ENCODE measurements around the gene EYA2.

The EYA2 gene

GRCh38 chr20:47071646-47072185 lies 177.1 kb downstream of the EYA2 start:
- H3K9ac ChIP-seq (ENCODE audit: low read depth, low read length, poor library complexity, severe bottlenecking): no peak overlapping the region
- H3K4me2 ChIP-seq (ENCODE audit: low read depth, low read length, poor library complexity, severe bottlenecking): no peak overlapping the region
- H3K4me1 ChIP-seq (ENCODE audit: insufficient read depth, low read length, poor library complexity, severe bottlenecking): no peaks in the 10 kb centered on the region
- no peaks in the 10 kb centered on the region for H3K9me2 ChIP-seq (replicated peaks; ENCODE audit: low read depth, low read length)
- TF ChIP-seq EZH2phosphoT487 (IDR thresholded peaks at IDR 0.05; ENCODE audit: borderline replicate concordance): no peak
- TF ChIP-seq, protein P1, sequence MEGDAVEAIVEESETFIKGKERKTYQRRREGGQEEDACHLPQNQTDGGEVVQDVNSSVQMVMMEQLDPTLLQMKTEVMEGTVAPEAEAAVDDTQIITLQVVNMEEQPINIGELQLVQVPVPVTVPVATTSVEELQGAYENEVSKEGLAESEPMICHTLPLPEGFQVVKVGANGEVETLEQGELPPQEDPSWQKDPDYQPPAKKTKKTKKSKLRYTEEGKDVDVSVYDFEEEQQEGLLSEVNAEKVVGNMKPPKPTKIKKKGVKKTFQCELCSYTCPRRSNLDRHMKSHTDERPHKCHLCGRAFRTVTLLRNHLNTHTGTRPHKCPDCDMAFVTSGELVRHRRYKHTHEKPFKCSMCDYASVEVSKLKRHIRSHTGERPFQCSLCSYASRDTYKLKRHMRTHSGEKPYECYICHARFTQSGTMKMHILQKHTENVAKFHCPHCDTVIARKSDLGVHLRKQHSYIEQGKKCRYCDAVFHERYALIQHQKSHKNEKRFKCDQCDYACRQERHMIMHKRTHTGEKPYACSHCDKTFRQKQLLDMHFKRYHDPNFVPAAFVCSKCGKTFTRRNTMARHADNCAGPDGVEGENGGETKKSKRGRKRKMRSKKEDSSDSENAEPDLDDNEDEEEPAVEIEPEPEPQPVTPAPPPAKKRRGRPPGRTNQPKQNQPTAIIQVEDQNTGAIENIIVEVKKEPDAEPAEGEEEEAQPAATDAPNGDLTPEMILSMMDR (conservative IDR thresholded peaks at IDR 0.05; ENCODE audit: low read length): no peak
- no peaks in the 10 kb centered on the region for H3F3A ChIP-seq (ENCODE audit: low read depth)
- no peaks in the 10 kb centered on the region for H3K27me3 ChIP-seq (ENCODE audit: insufficient read depth, low read length, poor library complexity, severe bottlenecking)
- peaks cover 18% of the 10 kb centered on the region; the same call in 1 of the 2 replicates for H3K9me3 ChIP-seq (ENCODE audit: insufficient read depth, low read depth, low read length)
- H3K36me3 ChIP-seq (ENCODE audit: insufficient read depth, low read length): no peaks in the 10 kb centered on the region
- no peak overlapping the region for H3K4me3 ChIP-seq (ENCODE audit: low read length, poor library complexity, severe bottlenecking)
- H2AFZ ChIP-seq (ENCODE audit: low read length): no peak overlapping the region
- no peaks in the 10 kb centered on the region for H3K79me2 ChIP-seq (ENCODE audit: insufficient read depth, low read length)
- no peaks in the 10 kb centered on the region for H4K20me1 ChIP-seq (ENCODE audit: insufficient read depth, low read length, poor library complexity, severe bottlenecking)

GRCh38 chr20:47073766-47074475 lies 179.3 kb downstream of the EYA2 start:
- TF ChIP-seq EZH2phosphoT487 (IDR thresholded peaks at IDR 0.05; ENCODE audit: borderline replicate concordance): no peak
- TF ChIP-seq, protein P1 (conservative IDR thresholded peaks at IDR 0.05; ENCODE audit: low read length): no peak
- Histone ChIP-seq H3K9me3 (ENCODE audit: insufficient read depth, low read depth, low read length) (0 out of 2 replicates have a peak, but pooled peaks cover 10% of the 10 kb centered on the region), H3K9me2 (replicated peaks; ENCODE audit: low read depth, low read length) (no peaks in the 10 kb centered on the region), H3K27me3 (ENCODE audit: insufficient read depth, low read length, poor library complexity, severe bottlenecking) (no peaks in the 10 kb centered on the region), H3K4me2 (ENCODE audit: low read depth, low read length, poor library complexity, severe bottlenecking) (no peak overlapping the region), H3K79me2 (ENCODE audit: insufficient read depth, low read length) (no peaks in the 10 kb centered on the region), H4K20me1 (ENCODE audit: insufficient read depth, low read length, poor library complexity, severe bottlenecking) (no peaks in the 10 kb centered on the region), H3K9ac (ENCODE audit: low read depth, low read length, poor library complexity, severe bottlenecking) (no peak overlapping the region), H2AFZ (ENCODE audit: low read length) (no peak overlapping the region), H3K4me1 (ENCODE audit: insufficient read depth, low read length, poor library complexity, severe bottlenecking) (no peaks in the 10 kb centered on the region), H3K36me3 (ENCODE audit: insufficient read depth, low read length) (no peaks in the 10 kb centered on the region), H3F3A (ENCODE audit: low read depth) (no peaks in the 10 kb centered on the region), H3K4me3 (ENCODE audit: low read length, poor library complexity, severe bottlenecking) (no peak overlapping the region)

GRCh38 chr20:47075263-47075662 lies 180.6 kb downstream of the EYA2 start:
- H3K4me3 ChIP-seq (ENCODE audit: low read length, poor library complexity, severe bottlenecking): no peak overlapping the region
- H3K4me1 ChIP-seq (ENCODE audit: insufficient read depth, low read length, poor library complexity, severe bottlenecking): no peaks in the 10 kb centered on the region
- TF ChIP-seq EZH2phosphoT487 (IDR thresholded peaks at IDR 0.05; ENCODE audit: borderline replicate concordance): no peak
- TF ChIP-seq, protein P1 (conservative IDR thresholded peaks at IDR 0.05; ENCODE audit: low read length): no peak
- no peaks in the 10 kb centered on the region for H3F3A ChIP-seq (ENCODE audit: low read depth)
- no peaks in the 10 kb centered on the region for H4K20me1 ChIP-seq (ENCODE audit: insufficient read depth, low read length, poor library complexity, severe bottlenecking)
- H3K27me3 ChIP-seq (ENCODE audit: insufficient read depth, low read length, poor library complexity, severe bottlenecking): no peaks in the 10 kb centered on the region
- H3K9me3 ChIP-seq (ENCODE audit: insufficient read depth, low read depth, low read length): 0 out of 2 replicates have a peak, but pooled peaks cover 10% of the 10 kb centered on the region
- H3K79me2 ChIP-seq (ENCODE audit: insufficient read depth, low read length): no peaks in the 10 kb centered on the region
- no peaks in the 10 kb centered on the region for H3K36me3 ChIP-seq (ENCODE audit: insufficient read depth, low read length)
- H2AFZ ChIP-seq (ENCODE audit: low read length): no peak overlapping the region
- no peak overlapping the region for H3K9ac ChIP-seq (ENCODE audit: low read depth, low read length, poor library complexity, severe bottlenecking)
- no peak overlapping the region for H3K4me2 ChIP-seq (ENCODE audit: low read depth, low read length, poor library complexity, severe bottlenecking)
- H3K9me2 ChIP-seq (replicated peaks; ENCODE audit: low read depth, low read length): no peaks in the 10 kb centered on the region

Measured in Loucy (cell line).